Mesothelial cell of epicardium (in vitro differentiated cells): ENCODE results near the gene DYSF. TPM values are rescaled to one million over a fixed set of nuclear protein-coding genes. Genes with fewer than 3 reads are reported as not detected.

ENCODE experiments used
- DNase-seq, 2 experiments: peaks; one replicate each; pipeline ENCODE4 v3.0.0; 2021; ENCODE audit warnings: low spot score in 2 of 2; ENCODE audit not compliant: unreplicated experiment in 2 of 2
- H3K27ac Mint-ChIP-seq: 2 replicates; pipeline ENCODE4 v1.8.0; 2021; ENCODE audit warnings: mixed read lengths
- H3K27me3 Mint-ChIP-seq: 2 replicates; pipeline ENCODE4 v1.8.0; 2021; ENCODE audit warnings: low read depth, mixed read lengths
- H3K36me3 Mint-ChIP-seq: 2 replicates; pipeline ENCODE4 v1.8.0; 2021; ENCODE audit warnings: mixed read lengths
- H3K4me1 Mint-ChIP-seq: 2 replicates; pipeline ENCODE4 v1.8.0; 2021; ENCODE audit warnings: mixed read lengths
- H3K4me3 Mint-ChIP-seq: 2 replicates; pipeline ENCODE4 v1.8.0; 2021; ENCODE audit warnings: mild to moderate bottlenecking, moderate library complexity, mixed read lengths
- H3K9me3 Mint-ChIP-seq: 2 replicates; pipeline ENCODE4 v1.8.0; 2021; ENCODE audit warnings: mixed read lengths
- total RNA-seq: library from RNA; stranded (reverse); gene quantifications from 3 replicates; pipeline ENCODE4 v1.2.1, GENCODE V29; 2021
- TF ChIP-seq, protein P1 (sequence below): fragments of 200-600 bp; sonication (generic); IDR thresholded peaks from one replicate; pipeline ENCODE4 v1.5.0; 2021; ENCODE audit warnings: antibody characterized with exemption; ENCODE audit not compliant: unreplicated experiment

The DYSF gene
- total RNA-seq, 1 donor from 2014 or later, result 0.96 TPM

DNA sequence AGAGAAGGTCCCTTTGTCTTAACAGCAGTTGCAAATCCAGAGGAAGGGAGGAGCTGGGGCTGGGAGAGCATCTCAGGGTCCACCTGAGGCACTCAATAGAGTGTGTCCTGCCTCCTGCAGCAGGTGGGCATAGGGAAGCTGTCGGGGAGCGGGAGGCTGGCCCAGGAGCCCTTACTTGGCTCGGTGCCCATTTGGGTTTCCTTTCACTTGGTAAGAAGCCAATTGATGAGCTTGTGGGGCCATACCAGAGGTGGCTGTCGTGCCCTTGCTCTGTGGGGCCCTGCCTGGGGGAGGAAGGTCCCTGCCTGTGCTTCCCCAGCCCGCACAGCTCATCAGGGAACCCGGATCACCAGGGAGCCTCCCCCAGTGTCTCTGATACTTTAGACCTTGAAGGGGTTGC is 229.7 kb downstream of the DYSF start:
- H3K4me3 Mint-ChIP-seq, result no peak overlapping the region
- H3K36me3 Mint-ChIP-seq, result no peaks in the 10 kb centered on the region
- DNase-seq, result no peak
- peaks cover 30% of the 10 kb centered on the region for H3K4me1 Mint-ChIP-seq
- no peaks in the 10 kb centered on the region for H3K27me3 Mint-ChIP-seq
- H3K27ac Mint-ChIP-seq, result no peak overlapping the region
- H3K9me3 Mint-ChIP-seq, result no peaks in the 10 kb centered on the region
- TF ChIP-seq, protein P1, sequence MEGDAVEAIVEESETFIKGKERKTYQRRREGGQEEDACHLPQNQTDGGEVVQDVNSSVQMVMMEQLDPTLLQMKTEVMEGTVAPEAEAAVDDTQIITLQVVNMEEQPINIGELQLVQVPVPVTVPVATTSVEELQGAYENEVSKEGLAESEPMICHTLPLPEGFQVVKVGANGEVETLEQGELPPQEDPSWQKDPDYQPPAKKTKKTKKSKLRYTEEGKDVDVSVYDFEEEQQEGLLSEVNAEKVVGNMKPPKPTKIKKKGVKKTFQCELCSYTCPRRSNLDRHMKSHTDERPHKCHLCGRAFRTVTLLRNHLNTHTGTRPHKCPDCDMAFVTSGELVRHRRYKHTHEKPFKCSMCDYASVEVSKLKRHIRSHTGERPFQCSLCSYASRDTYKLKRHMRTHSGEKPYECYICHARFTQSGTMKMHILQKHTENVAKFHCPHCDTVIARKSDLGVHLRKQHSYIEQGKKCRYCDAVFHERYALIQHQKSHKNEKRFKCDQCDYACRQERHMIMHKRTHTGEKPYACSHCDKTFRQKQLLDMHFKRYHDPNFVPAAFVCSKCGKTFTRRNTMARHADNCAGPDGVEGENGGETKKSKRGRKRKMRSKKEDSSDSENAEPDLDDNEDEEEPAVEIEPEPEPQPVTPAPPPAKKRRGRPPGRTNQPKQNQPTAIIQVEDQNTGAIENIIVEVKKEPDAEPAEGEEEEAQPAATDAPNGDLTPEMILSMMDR, result no peak

DNA sequence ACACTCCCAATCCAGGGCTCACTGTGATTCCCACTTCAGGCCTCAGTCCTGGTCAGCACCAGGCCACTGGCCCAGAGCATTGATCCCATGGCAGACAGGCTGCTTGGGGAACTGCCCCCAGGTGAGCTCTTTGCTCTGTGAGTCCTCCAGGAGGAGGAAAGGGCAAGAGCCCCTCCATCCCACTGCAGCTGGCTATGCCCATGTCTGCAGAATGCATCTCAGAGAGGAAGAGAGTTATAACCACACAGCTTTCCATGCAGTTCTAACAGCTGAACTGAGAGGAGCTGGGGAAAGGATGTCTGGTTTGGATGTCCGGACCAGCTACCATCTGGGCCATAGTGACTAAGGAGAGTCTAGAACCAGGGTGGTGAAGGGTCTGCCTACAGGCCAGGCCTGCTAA is 230.3 kb downstream of the DYSF start:
- no peak overlapping the region for H3K27ac Mint-ChIP-seq

DNA sequence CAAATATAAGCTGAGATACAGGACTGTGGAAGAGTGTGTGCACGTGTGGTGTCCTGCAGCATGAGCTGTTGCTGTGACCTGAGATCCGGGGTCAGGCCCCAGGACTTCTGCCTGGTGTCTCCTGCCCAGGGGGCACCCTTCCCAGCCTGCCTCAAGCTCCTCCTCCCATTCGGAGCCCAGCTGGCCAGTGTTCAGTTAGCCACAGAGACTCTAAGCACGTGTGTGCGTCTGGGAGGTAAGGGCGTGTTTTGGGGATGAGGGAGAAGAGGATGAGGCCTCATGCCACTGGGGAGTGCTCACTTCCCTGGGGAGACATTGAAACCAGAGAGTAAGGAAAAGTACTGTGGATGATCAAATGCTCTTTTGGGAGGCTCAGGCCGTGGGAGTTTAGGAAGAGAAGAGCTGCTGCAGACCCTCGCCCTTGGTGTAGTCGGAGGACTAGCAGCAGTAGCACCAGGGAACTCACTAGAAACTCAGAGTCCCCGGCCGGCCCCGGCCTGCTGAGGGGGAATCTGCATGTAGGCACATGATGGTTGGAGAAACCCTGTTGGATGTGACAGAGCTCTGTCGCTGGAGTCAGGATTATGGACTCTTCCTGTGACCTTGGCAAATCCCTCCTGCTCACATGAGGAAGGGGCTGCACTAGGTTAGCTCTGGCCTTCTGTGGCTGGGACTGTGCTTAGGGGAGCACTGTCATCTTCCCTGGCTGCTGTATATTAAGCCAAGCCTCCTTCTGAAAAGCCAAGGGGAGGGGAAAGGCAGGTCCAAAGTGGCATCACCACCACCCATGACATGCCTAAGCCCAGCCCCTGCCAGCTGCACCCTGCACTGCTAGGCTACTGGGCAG is 231.1 kb downstream of the DYSF start:
- no peak overlapping the region for H3K4me3 Mint-ChIP-seq
- no peak overlapping the region for H3K27ac Mint-ChIP-seq
- no peaks in the 10 kb centered on the region for H3K36me3 Mint-ChIP-seq
- DNase-seq, result no peak
- TF ChIP-seq, protein P1, result no peak
- no peaks in the 10 kb centered on the region for H3K9me3 Mint-ChIP-seq
- no peaks in the 10 kb centered on the region for H3K27me3 Mint-ChIP-seq
- peaks cover 24% of the 10 kb centered on the region for H3K4me1 Mint-ChIP-seq

More for the DNA sequence above, 230.3 kb downstream of the DYSF start:
- Mint-ChIP-seq H3K36me3 (no peaks in the 10 kb centered on the region), H3K27me3 (no peaks in the 10 kb centered on the region), H3K4me1 (peaks cover 28% of the 10 kb centered on the region), H3K9me3 (no peaks in the 10 kb centered on the region), H3K4me3 (no peak overlapping the region)
- TF ChIP-seq, protein P1, result no peak
- no peak for DNase-seq

DNA sequence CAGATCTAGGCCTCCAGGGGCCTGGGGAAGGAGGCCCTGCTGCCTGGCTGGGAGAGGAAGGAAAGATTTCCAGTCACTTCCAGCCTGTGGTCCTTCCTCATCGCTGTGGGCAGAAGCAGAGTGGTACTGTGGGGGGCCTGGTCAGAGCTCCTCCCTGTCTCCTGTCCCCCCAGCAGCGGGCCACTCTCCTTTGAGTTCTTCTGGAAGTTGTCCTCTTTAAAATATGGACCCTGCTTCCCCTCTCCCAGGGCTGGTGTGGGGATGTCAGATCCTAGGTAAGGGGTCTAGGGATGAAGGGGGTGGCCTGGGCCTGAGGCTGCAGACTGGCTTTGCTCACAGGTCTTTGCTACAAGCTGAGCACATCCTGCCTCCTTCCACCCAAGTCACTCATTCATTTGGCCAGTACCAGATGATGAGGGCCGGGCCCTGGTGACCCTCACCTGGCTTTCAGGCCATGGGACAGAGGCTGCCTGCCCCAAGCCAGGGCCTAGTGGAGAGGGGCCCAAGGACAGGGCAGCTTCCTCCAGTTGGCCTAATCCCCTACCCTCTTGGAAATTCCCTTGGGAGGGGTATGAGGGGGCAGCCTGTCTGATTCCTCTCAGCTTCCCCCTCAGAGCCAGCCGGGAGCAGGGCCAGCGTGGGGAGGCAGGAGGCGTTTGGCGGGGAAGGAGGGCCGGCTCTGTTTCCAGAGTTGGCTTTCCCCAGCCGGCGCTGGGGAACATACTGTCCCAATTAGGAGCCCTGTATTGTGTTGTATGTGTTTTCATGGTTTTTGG is 231.9 kb downstream of the DYSF start:
- H3K27ac Mint-ChIP-seq, result no peak overlapping the region
- TF ChIP-seq, protein P1, result no peak
- H3K4me1 Mint-ChIP-seq, result peaks cover 22% of the 10 kb centered on the region
- H3K9me3 Mint-ChIP-seq, result no peaks in the 10 kb centered on the region
- no peaks in the 10 kb centered on the region for H3K36me3 Mint-ChIP-seq
- H3K27me3 Mint-ChIP-seq, result peaks cover under 1% of the 10 kb centered on the region
- no peak for DNase-seq
- no peak overlapping the region for H3K4me3 Mint-ChIP-seq

DNA sequence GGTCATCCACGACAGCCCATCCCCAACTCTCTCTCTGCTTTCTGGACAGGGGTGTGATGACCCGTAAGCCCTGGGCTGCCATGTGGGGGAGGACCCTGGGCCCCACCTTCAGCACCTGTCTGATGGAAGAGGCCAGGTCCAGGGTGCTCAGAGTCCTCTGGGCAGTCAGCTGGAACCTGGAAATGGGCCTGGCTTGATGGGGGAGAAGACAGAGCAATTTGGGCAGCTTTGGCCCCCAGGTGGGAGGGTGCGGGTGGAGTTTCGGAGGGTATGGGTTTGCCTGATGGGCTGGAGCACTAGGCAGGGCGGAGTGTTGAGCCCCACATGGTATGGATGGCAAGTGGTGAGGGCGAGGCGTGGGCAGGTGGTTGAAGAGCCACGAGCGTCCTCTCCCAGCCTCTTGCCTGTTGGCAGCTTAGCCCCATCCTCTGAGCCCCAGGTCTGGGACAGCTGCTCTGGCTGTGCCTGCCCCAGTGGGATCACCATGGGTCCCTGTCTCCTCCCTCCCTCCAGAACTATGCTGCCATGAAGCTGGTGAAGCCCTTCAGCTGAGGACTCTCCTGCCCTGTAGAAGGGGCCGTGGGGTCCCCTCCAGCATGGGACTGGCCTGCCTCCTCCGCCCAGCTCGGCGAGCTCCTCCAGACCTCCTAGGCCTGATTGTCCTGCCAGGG is 232.7 kb downstream of the DYSF start:
- no peaks in the 10 kb centered on the region for H3K36me3 Mint-ChIP-seq
- H3K4me3 Mint-ChIP-seq, result no peak overlapping the region
- no peaks in the 10 kb centered on the region for H3K9me3 Mint-ChIP-seq
- TF ChIP-seq, protein P1, result no peak
- peaks cover 1% of the 10 kb centered on the region for H3K27me3 Mint-ChIP-seq
- H3K4me1 Mint-ChIP-seq, result peaks cover 30% of the 10 kb centered on the region
- DNase-seq, result no peak
- no peak overlapping the region for H3K27ac Mint-ChIP-seq
